HepG2 (cell line): ENCODE results near the gene SHISA4.

Experiments used
- PRPF4 ChIP-seq: fragments of 200-400 bp; formaldehyde crosslinking; IDR thresholded peaks from 2 replicates; pipeline ENCODE4 v1.6.1; 2016; ENCODE audit warnings: low read length, low read depth; ENCODE audit not compliant: poor library complexity, severe bottlenecking
- RAD21 ChIP-seq: fragments of 450-650 bp; formaldehyde crosslinking; IDR thresholded peaks from 2 replicates; pipeline ENCODE4 v1.5.0; 2020; ENCODE audit warnings: mild to moderate bottlenecking
- SP4 ChIP-seq: sonication (generic); formaldehyde crosslinking; IDR thresholded peaks from 2 replicates; pipeline ENCODE4 v1.8.1; 2023; ENCODE audit warnings: mild to moderate bottlenecking, missing genetic modification reagents
- SUZ12 ChIP-seq: fragments of 150-350 bp; IDR thresholded peaks from 2 replicates; pipeline ENCODE4 v1.6.1; 2014; ENCODE audit warnings: low read depth, low read length
- ZMYM3 ChIP-seq: sonication (generic); formaldehyde crosslinking; IDR thresholded peaks from 2 replicates; pipeline ENCODE4 v1.5.1; 2020; ENCODE audit warnings: mild to moderate bottlenecking, missing genetic modification reagents
- ZNF552 ChIP-seq: sonication (generic); formaldehyde crosslinking; IDR thresholded peaks from 2 replicates; pipeline ENCODE4 v1.9.0; 2022; ENCODE audit warnings: missing genetic modification reagents, mild to moderate bottlenecking, borderline replicate concordance
- ZSCAN25 ChIP-seq: sonication (generic); formaldehyde crosslinking; IDR thresholded peaks from 2 replicates; pipeline ENCODE4 v1.8.0; 2022; ENCODE audit warnings: mild to moderate bottlenecking, missing genetic modification reagents
- TF ChIP-seq, protein P1 (sequence below): IDR thresholded peaks from 2 replicates; pipeline ENCODE4 v1.6.1; 2016; ENCODE audit warnings: missing genetic modification reagents, missing compliant biosample characterization
- TF ChIP-seq, protein P2 (sequence below): IDR thresholded peaks from 2 replicates; pipeline ENCODE4 v1.6.1; 2016; ENCODE audit warnings: missing biosample characterization, missing genetic modification reagents, low read depth

DNA sequence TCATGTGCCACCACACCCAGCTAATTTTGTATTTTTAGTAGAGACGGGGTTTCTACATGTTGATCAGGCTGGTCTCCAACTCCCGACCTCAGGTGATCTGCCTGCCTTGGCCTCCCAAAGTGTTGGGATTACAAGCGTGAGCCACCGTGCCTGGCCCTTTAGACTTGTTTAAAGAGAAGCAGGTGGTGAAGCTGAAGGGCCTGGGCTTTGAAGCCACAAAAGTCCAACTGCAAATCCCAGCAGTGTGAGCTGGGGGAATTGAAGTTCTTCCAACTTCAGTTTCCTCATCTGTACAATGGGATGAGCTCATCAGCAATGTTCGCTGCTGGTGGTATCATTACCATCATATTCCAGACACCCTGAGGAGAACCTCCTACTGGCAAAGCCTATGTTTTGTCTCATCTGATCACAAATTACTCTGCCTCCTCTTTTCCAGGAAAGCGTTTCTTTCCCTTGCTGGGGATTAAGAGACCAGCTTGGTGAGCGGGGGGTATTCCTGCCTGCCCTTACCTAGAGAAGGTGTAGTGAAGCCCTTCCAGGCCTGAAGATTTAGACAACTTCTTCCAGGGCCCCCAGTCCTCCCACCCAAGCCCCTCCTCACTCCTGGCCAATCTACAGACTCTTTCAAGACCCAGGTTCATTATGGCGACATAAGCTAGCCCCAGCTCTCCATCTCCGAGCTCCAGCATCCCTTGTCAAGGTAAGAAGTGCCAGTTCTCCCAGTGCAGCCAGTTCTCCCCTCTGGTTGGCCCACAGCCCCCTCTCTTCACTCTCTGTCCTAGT is 2.4 kb upstream of the SHISA4 start:
- TF ChIP-seq RAD21 (no peak), ZSCAN25 (CRISPR knock-in tag) (no peak), ZMYM3 (CRISPR knock-in tag) (no peak), SUZ12 (no peak), SP4 (CRISPR knock-in tag) (no peak), PRPF4 (no peak), ZNF552 (no peak)
- TF ChIP-seq, protein P1, sequence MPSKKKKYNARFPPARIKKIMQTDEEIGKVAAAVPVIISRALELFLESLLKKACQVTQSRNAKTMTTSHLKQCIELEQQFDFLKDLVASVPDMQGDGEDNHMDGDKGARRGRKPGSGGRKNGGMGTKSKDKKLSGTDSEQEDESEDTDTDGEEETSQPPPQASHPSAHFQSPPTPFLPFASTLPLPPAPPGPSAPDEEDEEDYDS (CRISPR knock-in tag), result no peak
- TF ChIP-seq, protein P2, sequence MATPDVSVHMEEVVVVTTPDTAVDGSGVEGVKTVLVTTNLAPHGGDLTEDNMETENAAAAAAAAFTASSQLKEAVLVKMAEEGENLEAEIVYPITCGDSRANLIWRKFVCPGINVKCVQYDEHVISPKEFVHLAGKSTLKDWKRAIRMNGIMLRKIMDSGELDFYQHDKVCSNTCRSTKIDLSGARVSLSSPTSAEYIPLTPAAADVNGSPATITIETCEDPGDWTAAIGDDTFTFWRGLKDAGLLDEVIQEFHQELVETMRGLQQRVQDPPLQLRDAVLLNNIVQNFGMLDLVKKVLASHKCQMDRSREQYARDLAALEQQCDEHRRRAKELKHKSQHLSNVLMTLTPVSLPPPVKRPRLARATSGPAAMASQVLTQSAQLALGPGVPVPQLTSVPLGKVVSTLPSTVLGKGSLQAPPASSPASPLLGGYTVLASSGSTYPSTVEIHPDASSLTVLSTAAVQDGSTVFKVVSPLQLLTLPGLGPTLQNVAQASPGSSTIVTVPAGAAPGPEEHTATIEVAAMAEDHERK, result no peak
